GM19351 (cell line): ENCODE data around the gene POU2F2.

Source experiments
- ATAC-seq: cut with Tn5 transposase; IDR thresholded peaks from one replicate; pipeline ENCODE4 v1.9.1; 2021; ENCODE audit warnings: mild to moderate bottlenecking, moderate library complexity; ENCODE audit not compliant: unreplicated experiment

Gene POU2F2

DNA sequence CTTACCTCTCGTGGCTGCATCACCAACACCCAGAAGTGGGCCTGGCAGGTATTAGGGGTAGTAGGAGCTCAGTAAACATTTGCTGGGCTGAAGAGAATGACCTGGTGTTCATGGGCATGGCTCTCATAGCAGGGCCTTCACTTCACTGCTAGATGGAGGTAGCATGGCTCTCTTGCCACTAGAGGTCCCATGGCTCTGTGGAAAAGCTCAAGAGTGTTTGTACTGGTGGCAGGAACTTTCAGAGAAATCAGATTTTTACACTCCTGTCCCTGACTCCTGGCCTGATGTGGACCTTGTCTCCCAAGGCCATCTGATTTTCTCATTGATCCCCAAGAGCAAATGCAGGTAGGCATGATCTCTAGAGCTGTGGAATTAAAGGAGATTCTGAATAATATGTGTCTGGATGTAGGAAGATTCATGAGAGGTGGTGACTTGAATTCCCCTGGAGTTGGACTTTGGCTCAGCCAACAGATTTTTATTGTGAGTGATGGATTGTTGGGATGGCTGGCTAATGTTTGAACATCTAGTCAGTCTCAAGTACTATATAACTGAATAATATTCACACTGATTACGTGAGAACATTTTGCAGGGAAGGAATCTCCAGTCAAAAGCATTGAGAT lies 50.6 kb downstream of the POU2F2 start:
- ATAC-seq: no peak

DNA sequence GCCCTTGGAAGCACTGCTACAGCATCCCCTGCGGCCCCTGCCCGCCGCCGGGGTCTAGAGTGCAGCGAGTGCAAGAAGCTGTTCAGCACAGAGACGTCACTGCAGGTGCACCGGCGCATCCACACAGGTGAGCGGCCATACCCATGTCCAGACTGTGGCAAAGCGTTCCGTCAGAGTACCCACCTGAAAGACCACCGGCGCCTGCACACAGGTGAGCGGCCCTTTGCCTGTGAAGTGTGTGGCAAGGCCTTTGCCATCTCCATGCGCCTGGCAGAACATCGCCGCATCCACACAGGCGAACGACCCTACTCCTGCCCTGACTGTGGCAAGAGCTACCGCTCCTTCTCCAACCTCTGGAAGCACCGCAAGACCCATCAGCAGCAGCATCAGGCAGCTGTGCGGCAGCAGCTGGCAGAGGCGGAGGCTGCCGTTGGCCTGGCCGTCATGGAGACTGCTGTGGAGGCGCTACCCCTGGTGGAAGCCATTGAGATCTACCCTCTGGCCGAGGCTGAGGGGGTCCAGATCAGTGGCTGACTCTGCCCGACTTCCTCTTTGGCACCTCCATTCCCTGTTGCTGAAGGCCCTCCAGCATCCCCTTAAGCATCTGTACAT lies 51.4 kb downstream of the POU2F2 start:
- ATAC-seq: no peak

DNA sequence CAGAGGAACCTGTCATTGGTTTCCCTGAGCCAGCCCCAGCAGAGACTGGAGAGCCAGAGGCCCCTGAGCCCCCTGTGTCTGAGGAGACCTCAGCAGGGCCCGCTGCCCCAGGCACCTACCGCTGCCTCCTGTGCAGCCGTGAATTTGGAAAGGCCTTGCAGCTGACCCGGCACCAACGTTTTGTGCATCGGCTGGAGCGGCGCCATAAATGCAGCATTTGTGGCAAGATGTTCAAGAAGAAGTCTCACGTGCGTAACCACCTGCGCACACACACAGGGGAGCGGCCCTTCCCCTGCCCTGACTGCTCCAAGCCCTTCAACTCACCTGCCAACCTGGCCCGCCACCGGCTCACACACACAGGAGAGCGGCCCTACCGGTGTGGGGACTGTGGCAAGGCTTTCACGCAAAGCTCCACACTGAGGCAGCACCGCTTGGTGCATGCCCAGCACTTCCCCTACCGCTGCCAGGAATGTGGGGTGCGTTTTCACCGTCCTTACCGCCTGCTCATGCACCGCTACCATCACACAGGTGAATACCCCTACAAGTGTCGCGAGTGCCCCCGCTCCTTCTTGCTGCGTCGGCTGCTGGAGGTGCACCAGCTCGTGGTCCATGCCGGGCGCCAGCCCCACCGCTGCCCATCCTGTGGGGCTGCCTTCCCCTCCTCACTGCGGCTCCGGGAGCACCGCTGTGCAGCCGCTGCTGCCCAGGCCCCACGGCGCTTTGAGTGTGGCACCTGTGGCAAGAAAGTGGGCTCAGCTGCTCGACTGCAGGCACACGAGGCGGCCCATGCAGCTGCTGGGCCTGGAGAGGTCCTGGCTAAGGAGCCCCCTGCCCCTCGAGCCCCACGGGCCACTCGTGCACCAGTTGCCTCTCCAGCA lies 52.1 kb downstream of the POU2F2 start:
- ATAC-seq: no peak

DNA sequence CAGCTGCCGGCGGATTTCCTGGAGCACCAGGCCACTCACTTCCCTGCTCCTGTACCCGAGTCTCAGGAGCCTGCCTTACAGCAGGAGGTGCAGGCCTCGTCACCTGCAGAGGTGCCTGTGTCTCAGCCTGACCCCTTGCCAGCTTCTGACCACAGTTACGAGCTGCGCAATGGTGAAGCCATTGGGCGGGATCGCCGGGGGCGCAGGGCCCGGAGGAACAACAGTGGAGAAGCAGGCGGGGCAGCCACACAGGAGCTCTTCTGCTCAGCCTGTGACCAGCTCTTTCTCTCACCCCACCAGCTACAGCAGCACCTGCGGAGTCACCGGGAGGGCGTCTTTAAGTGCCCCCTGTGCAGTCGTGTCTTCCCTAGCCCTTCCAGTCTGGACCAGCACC lies 53.0 kb downstream of the POU2F2 start:
- no peak for ATAC-seq

DNA sequence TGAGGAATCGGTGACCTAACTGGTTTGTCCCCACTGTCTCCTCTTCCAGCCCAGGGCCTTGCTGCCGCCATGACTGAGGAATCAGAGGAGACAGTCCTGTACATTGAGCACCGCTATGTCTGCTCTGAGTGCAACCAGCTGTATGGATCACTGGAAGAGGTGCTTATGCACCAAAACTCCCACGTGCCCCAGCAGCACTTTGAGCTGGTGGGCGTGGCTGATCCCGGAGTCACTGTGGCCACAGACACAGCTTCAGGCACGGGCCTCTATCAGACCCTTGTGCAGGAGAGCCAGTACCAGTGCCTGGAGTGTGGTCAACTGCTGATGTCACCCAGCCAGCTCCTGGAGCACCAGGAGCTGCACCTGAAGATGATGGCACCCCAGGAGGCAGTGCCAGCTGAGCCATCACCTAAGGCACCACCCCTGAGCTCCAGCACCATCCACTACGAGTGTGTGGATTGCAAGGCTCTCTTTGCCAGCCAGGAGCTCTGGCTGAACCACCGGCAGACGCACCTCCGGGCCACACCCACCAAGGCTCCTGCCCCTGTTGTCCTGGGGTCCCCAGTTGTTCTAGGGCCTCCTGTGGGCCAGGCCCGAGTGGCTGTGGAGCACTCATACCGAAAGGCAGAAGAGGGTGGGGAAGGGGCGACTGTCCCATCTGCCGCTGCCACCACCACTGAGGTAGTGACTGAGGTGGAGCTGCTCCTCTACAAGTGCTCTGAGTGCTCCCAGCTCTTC lies 53.5 kb downstream of the POU2F2 start:
- no peak for ATAC-seq

DNA sequence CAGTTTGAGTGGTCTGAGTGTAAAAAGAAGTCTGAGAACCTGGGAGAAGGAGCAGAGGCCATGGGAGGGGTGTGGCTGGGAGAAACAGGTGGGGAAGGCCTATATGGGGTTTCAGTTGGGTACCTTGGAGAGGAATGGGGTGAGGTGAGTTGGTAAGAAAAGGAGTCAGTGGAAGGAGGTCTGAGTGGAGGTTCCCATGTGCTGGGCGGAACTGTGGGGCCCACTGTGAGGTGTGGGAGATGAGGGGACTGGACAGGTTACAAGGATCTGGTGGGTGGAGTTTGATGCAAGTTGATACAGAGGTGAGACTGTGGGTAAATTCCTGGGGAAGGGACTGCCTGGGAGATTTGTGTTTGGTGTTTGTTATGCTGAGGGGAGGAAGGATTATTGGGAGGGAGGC lies 54.2 kb downstream of the POU2F2 start:
- no peak for ATAC-seq

DNA sequence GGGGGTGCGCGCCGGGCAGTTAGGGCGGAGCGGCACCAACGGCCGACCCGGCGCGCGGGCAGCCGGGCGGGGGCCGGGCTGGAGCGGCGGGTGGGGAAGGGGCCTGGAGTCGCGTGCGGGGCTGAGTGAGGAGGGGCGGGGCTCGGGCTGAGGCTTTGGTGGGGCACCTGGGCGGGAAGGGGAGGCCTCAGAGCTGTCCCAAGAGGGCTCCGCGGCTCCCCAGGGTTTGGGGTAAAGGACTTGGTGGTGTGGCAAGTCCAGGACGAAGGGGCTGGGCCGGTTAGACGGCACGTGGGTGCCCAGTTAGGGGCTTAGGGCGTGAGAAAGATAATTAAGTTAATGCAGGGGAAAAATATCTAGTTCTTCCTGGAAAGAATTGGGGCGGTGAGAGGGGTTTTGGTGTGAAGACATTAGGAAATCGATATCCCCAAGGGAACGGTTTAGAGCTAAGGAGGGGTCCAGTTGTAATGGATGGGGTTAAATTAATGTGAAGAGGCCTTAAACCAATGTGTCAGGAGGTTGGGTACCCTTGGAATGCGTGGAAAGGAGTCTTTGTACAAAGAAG lies 55.8 kb downstream of the POU2F2 start:
- no peak for ATAC-seq

DNA sequence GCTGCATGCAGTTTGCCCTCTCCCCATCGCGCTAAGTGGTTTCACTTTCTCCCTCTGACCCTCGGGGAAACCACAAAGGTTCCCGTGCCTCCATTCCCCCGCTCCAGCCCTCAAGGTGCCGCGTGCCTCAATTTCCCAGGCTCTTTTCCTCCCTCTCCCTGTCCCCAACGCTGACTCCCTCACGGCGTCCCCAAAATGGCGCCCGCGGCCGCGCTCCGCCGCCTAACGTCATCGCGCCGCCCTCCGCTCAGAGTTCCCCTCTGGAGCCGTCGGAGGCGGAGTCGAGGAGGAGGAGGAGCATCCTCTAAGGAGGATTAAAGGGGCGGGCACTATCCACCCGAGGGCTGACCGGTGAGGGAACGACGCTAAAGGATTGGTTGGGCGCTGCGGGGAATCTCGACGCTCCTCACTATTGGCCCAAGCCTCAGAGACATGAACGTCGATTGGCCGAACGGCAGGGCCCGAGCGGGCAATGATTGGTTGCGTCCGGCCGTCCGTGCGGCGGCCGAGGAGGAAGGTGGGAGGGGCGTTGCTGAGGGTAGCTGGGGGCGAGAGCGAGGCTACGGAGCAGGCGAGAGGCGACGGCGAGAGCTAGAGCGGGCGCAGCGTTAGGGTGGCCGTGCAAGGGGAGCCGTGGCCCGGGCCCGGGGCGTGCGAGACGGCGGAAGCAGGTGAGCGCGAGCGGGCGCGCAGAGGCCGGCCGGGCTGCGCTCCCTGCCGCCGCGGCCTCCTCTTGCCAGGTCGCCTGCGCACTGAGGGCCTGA lies 56.4 kb downstream of the POU2F2 start, which contains the start of gene ZNF574:
Gene ZNF574 (plus strand): TSS at position 551 of the 764 bp plus-strand sequence. CDS start 2,441 bp downstream, outside the sequence.
- ATAC-seq: peak; percentile 94

DNA sequence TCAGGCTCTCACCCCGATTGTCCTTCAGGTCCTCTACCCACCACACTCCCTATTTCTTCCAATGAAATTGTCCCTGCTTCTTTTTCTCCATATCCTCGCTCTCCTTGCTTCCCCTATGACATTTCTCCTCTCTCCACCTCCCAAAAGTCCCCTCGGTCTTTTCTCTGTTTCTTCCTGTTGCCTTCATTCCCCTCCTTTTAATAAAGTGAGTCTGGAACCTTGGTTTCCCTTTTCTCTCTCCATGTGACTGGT lies 57.0 kb downstream of the POU2F2 start:
- no peak for ATAC-seq

DNA sequence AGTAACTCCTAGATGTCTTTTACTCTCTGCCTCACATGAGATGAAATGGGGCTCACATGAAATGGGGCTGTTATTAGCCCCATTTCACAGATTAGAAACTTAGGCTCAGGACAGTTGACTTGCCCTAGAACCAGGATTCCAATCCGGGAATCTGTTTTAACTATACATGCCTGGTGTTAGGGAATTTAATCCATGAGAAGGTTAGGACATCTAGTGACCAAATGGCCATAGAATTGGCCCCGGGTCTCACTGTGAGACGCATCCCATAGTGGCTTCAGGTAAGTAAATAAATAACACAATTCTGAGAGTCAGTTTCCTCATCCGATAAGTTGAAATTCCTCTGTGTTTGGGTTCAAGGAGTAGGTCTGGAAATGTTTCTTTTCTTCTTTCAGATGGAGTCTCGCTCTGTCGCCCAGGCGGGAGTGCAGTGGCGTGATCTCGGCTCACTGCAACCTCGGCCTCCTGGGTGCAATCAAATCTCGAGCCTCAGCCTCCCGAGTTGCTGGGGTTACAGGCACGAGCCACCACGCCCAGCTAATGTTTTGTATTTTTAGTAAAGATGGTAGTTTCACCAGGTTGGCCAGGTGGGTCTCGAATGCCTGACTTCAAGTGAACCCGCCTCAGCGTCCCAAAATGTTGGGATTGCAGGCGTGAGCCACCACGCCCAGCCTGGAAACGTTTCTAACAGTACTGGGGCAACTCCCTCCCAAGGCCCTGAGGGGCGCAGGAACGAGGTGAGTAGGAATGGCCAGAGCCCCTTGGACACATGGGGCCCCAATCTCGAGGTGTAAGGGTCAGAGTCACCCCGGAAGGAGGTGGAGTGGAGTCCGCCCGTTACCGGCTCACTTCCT lies 57.5 kb downstream of the POU2F2 start:
- no peak for ATAC-seq

DNA sequence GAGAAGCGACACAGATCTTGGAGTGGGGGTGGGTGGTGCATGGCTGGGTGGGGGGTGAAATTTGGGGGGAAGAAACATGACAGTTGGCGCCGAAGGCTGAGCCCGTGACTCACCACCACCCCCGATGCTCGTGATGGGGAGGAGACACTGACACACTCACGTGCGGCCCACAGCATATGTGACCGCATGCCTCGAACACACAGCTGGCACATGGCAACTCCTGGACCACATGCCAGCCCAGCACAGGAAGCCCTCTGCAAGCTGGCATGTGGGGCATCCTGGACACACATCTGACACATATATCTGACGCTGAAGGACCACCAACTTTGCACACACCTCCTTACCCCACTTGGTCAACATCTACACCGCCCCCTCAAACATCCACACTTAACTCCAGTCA lies 61.0 kb downstream of the POU2F2 start:
- ATAC-seq: no peak

DNA sequence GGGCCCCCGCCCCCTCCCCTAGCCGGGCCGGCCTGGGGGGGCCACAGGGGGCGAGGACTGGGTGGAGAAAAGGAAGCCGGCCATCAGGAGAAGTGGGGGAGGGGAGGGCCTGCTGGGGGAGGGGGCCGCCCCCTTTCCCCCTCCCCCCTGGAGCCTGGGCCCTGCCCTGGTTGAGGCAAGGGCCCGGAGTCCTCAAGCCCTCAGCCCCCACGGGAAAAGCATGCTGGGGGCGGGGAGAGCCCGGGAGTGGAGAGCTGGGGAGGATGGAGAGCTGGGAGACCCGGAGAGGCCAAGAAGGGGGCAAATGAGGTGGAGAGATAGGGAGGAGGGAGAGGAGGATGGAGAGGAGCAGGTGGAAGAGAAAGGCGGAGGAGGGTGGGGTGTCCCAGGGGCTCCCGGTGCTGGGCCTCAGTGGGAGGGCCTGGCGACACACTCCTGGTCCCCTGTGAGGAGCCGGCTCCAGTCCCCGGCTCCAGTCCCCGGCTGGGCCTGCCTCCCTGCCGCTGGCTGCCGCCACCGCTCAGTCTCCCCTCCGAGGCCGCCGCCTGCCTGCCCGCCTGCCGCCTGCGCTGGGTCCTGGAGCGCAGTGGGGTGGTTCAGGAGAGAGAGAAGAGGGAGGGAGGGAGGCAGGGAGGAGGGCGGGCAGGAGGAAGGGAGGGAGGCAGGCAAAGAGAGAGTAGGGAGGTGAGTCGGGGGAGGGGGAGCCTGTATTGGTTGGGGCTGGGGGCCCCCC lies 62.5 kb downstream of the POU2F2 start, which contains the start of gene GRIK5:
Gene GRIK5 (minus strand): TSS at position 588 of the 733 bp plus-strand sequence. CDS start 4,436 bp downstream, outside the sequence.
- no peak for ATAC-seq

DNA sequence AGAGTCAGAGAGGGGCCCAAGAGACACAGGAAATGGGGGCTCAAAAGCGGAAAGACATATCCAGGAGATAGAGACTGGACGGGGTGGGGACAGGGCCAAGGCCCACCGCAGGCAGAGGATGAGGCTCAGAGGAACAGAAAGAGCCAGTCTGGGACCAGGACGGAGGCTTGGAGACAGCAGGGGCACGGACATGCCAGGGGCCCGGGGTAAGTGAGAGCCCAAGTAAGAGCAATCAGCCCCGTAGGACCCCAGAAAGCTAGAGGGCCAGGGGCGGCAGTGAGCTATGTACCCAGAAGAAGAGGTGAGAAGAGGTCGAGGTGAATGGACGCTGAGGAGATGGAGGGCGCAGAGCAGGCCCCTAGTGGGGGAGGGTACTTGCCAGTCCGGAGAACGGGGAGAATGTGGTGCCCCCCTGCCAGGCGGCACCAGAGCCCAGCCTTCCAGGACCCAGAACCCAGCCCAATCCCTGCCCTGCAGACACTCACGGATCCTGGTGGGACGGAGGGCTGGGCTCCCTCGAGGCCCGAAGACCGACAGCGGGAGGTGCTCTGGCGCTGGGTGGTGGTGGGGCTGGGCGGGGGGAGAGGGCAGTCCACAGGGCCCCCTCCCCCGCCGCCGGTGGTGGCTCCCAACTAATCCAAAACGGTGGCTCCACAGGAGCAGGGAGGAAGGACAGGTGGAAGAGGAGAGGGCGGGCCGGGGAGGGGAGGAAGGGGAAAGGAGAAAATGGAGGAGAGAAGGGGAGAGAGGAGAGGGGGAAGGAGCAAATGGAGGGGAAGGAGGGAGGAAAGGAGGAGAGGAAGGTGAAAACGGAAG lies 63.3 kb downstream of the POU2F2 start:
- no peak for ATAC-seq

DNA sequence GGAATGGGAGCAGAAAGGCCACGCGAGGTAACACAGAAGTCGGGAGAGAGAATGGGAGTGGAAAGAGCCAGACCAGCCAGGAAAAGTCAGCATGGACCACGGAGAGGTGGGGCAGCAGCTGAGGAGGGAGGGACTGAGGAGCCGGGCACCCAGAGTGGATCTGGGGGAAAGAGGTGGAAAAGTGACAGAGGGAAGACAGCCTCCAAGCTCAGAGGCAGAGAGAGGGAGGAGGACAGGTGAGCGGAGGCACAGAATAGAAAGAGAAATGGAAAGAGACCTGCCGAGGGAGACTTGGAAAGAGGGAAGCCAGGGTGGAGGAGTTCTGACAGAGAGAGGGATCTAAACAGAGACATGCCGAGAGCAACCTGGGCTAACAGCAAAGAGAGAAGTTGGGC lies 63.9 kb downstream of the POU2F2 start:
- no peak for ATAC-seq

DNA sequence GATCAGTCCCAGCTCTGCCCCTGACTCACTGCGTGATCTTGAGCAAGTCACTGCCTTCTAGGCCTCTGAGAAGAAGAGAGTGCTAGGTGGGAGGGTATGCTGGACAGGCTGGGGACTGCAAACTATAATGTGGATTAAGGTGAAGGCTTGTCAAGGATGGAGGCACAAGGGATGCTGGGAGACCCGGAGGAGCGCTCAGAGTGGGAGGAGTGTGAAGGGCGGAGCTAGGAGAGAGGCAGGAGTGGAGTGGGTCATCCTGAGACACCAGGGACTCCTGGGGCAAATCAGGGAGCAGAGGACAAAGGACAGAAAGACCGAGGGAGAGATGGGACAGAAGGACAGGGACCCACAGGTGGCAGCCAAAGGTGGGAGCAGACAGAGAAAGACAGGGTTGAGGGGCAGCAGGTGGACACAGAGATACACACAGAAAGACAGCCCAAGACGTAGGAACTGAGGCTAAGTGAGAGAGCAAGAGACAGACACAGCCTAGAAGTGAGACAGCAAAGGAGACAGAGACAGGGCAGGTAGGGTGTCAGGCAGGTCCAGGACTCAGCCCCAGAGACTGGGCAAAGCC lies 64.8 kb downstream of the POU2F2 start:
- no peak for ATAC-seq

DNA sequence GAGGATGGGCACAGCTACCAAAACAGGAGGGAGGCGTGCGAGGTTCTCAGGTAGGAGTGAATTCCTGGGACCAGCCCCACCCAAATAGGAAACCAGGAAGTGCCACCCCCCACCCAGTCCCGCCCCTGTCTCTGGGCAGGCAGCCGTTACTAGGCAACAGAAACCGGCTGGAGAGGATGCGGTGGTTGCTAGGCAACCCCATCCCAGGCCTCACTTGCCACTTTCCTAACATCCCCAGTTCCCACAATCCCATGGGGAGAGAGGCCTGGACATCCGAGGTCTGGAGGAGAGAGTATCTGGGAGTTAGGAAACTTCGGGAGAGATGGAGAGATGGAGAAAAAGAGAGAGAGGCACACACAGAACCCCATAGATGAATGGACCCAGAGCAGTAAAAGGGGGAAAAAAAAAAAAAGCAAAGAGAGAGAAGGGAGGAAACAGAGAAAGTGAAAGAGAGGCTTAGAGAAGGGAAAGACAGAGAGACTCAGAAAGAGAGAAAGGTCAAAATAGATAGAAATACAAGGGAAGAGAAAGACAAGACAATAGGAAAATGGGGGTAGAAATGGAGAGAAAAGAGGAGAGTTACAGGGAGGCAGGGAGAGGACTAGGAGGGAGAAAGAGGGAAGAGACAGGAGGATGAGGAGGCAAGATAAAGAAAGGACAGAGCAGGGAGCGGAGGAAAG lies 66.0 kb downstream of the POU2F2 start:
- no peak for ATAC-seq

DNA sequence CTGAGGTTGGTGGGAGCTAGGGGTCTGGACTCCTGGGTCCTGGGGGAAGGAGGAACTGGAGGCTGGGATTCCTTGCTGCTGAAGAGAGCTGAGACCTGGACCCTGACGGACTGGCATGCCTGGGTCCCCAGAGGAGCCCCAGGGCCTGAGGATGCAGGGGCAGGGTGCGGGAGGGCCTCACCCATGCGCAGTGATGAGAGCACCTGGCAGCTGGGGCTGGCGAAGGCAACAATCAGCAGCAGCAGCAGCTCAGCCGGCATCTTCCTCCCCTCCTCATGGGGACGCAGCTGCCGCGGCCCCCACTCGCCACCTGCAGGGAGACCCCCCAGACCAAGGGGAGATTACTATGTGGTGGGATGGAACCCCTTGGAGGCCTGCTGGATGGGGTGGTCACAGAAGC lies 66.7 kb downstream of the POU2F2 start:
- no peak for ATAC-seq
